K562 (cell line): ENCODE data around the gene TRMU. TPM values are rescaled to one million over a fixed set of nuclear protein-coding genes. Genes with fewer than 3 reads are reported as not detected.

Experiments used
- CEBPZ ChIP-seq: fragments of 150-350 bp; IDR thresholded peaks from 2 replicates; pipeline ENCODE4 v1.6.1; 2014; ENCODE audit warnings: low read depth, mild to moderate bottlenecking, low read length, borderline replicate concordance
- DPF2 ChIP-seq: fragments of 450-650 bp; IDR thresholded peaks from 2 replicates; pipeline ENCODE4 v1.6.1; 2016
- KAT2B ChIP-seq: IDR thresholded peaks from one replicate; pipeline ENCODE4 v1.6.1; 2012; ENCODE audit warnings: low read depth, mild to moderate bottlenecking, control low read depth, inconsistent platforms, low read length, moderate library complexity
- MYNN ChIP-seq, 2 experiments: sonication (generic); formaldehyde crosslinking in 1 of 2; IDR thresholded peaks; 2 replicates each; pipeline versions ENCODE4 v1.5.0 to v1.6.1; 2016 to 2020; ENCODE audit warnings: antibody characterized with exemption in 1 of 2, missing genetic modification reagents in 1 of 2
- NKRF ChIP-seq: fragments of 450-650 bp; IDR thresholded peaks from 2 replicates; pipeline ENCODE4 v1.6.1; 2016; ENCODE audit warnings: borderline replicate concordance
- SLC30A9 ChIP-seq: fragments of 250-450 bp; sonication (Bioruptor Pico); IDR thresholded peaks from 2 replicates; pipeline ENCODE4 v1.8.0; 2022; ENCODE audit warnings: mild to moderate bottlenecking, moderate library complexity
- ZNF780A ChIP-seq: fragments of 250-450 bp; sonication (Bioruptor Pico); IDR thresholded peaks from 2 replicates; pipeline ENCODE4 v1.5.0; 2021; ENCODE audit warnings: mild to moderate bottlenecking
- polyA plus RNA-seq, 8 experiments: library from polyadenylated mRNA; depleted of rRNA in 4 of 8; stranded (reverse) in 5 of 8; unstranded in 3 of 8; fragments of >200 nt; fragmentation: Nextera tagmentation in 2 of 8; fragmentation: Illumina TruSeq in 1 of 8; extraction: Ambion mirVana in 2 of 8; extraction: Trizol in 1 of 8; gene quantifications; 2 replicates each; pipeline versions ENCODE4 v1.2.1 to v1.2.3, GENCODE V29; 2011 to 2014; ENCODE audit warnings: inconsistent platforms in 1 of 8, missing spikeins in 1 of 8
- total RNA-seq, 7 experiments: library from RNA; depleted of rRNA in 6 of 7; stranded (reverse); fragments of >200 nt in 6 of 7; fragmentation: Illumina TruSeq in 2 of 7; extraction: Trizol in 2 of 7; gene quantifications; 2 replicates each; pipeline versions ENCODE4 v1.2.1 to v1.2.3, GENCODE V29; 2011 to 2021; ENCODE audit warnings: low replicate concordance in 1 of 7

The TRMU gene
- total and polyA plus RNA-seq, 9 of the 15 experiments (the other 6 are each of a cell fraction or from before 2014, with no cell fraction given) = 2.3 to 49.9 (median 35.3) TPM

GRCh38 chr22:46339956-46340355 is 4.4 kb downstream of the TRMU start (continued):
- TF ChIP-seq CEBPZ (no peak), KAT2B (no peak), SLC30A9 (CRISPR knock-in tag) (no peak), ZNF780A (CRISPR knock-in tag) (no peak), DPF2 (no peak), MYNN (IDR thresholded peaks at IDR 0.05) (no peak), MYNN (CRISPR knock-in tag; IDR thresholded peaks at IDR 0.05) (no peak), NKRF (no peak)
